Osteocyte (in vitro differentiated cells): ENCODE data around the gene ARID3A. TPM values are rescaled to one million over a fixed set of nuclear protein-coding genes. Genes with fewer than 3 reads are reported as not detected.
A peak's percentile ranks its signal among the peaks of the same experiment; 100 is the strongest.

Experiments used
- DNase-seq: peaks from one replicate; pipeline ENCODE4 v3.0.0; 2021; ENCODE audit warnings: mixed read lengths; ENCODE audit not compliant: unreplicated experiment; ENCODE audit errors: extremely low spot score
- H3K27ac Mint-ChIP-seq: one replicate; pipeline ENCODE4 v1.8.0; 2021; ENCODE audit warnings: mild to moderate bottlenecking, mixed read lengths; ENCODE audit not compliant: unreplicated experiment
- H3K27me3 Mint-ChIP-seq: one replicate; pipeline ENCODE4 v1.8.0; 2021; ENCODE audit warnings: mixed read lengths; ENCODE audit not compliant: unreplicated experiment
- H3K36me3 Mint-ChIP-seq: one replicate; pipeline ENCODE4 v1.8.0; 2021; ENCODE audit warnings: mixed read lengths; ENCODE audit not compliant: unreplicated experiment
- H3K4me1 Mint-ChIP-seq: one replicate; pipeline ENCODE4 v1.8.0; 2021; ENCODE audit warnings: mixed read lengths; ENCODE audit not compliant: unreplicated experiment
- H3K4me3 Mint-ChIP-seq: one replicate; pipeline ENCODE4 v1.8.0; 2021; ENCODE audit warnings: mild to moderate bottlenecking, moderate library complexity, mixed read lengths; ENCODE audit not compliant: unreplicated experiment
- H3K9me3 Mint-ChIP-seq: one replicate; pipeline ENCODE4 v1.8.0; 2021; ENCODE audit warnings: mixed read lengths; ENCODE audit not compliant: unreplicated experiment
- CTCF ChIP-seq: fragments of 200-600 bp; sonication (generic); IDR thresholded peaks from 2 replicates; pipeline ENCODE4 v1.5.0; 2021; ENCODE audit warnings: antibody characterized with exemption, mild to moderate bottlenecking, moderate library complexity
- total RNA-seq: library from RNA; stranded (reverse); gene quantifications from 2 replicates; pipeline ENCODE4 v1.2.1, GENCODE V29; 2021

Gene ARID3A
- total RNA-seq, 1 donor from 2014 or later: 16.8 TPM

- H3K27ac Mint-ChIP-seq: no peak overlapping the region
- H3K4me1 Mint-ChIP-seq: peaks cover 18% of the 10 kb centered on the region
- H3K36me3 Mint-ChIP-seq: peaks cover 7% of the 10 kb centered on the region
- DNase-seq: no peak
- H3K4me3 Mint-ChIP-seq: peak overlapping the region; percentile 81
- no peaks in the 10 kb centered on the region for H3K9me3 Mint-ChIP-seq
- H3K27me3 Mint-ChIP-seq: no peaks in the 10 kb centered on the region
- no peak for TF ChIP-seq CTCF
These were observed 1.5 kb downstream of the ARID3A start for GRCh38 chr19:927351-927779.

GRCh38 chr19:927780-928401 lies 2.1 kb downstream of the ARID3A start:
- H3K27ac Mint-ChIP-seq: no peak overlapping the region
- H3K4me1 Mint-ChIP-seq: peaks cover 22% of the 10 kb centered on the region
- DNase-seq: no peak
- no peaks in the 10 kb centered on the region for H3K9me3 Mint-ChIP-seq
- H3K36me3 Mint-ChIP-seq: peaks cover 7% of the 10 kb centered on the region
- peak overlapping the region; percentile 81 for H3K4me3 Mint-ChIP-seq
- TF ChIP-seq CTCF: no peak
- H3K27me3 Mint-ChIP-seq: no peaks in the 10 kb centered on the region

- no peak for TF ChIP-seq CTCF
- no peak overlapping the region for H3K27ac Mint-ChIP-seq
- no peak for DNase-seq
- peaks cover 7% of the 10 kb centered on the region for H3K36me3 Mint-ChIP-seq
- no peaks in the 10 kb centered on the region for H3K27me3 Mint-ChIP-seq
- no peaks in the 10 kb centered on the region for H3K9me3 Mint-ChIP-seq
- peaks cover 29% of the 10 kb centered on the region for H3K4me1 Mint-ChIP-seq
- H3K4me3 Mint-ChIP-seq: no peak overlapping the region
These were observed 2.8 kb downstream of the ARID3A start for GRCh38 chr19:928471-929202.

GRCh38 chr19:929203-929890 lies 3.5 kb downstream of the ARID3A start:
- DNase-seq: no peak
- H3K27me3 Mint-ChIP-seq: no peaks in the 10 kb centered on the region
- no peaks in the 10 kb centered on the region for H3K9me3 Mint-ChIP-seq
- H3K4me1 Mint-ChIP-seq: peaks cover 34% of the 10 kb centered on the region
- peaks cover 7% of the 10 kb centered on the region for H3K36me3 Mint-ChIP-seq
- H3K4me3 Mint-ChIP-seq: no peak overlapping the region
- H3K27ac Mint-ChIP-seq: no peak overlapping the region
- TF ChIP-seq CTCF: no peak

- Mint-ChIP-seq H3K36me3 (peaks cover 7% of the 10 kb centered on the region), H3K4me1 (peaks cover 38% of the 10 kb centered on the region), H3K27me3 (no peaks in the 10 kb centered on the region), H3K9me3 (no peaks in the 10 kb centered on the region), H3K27ac (no peak overlapping the region), H3K4me3 (no peak overlapping the region)
- DNase-seq: no peak
- TF ChIP-seq CTCF: no peak
These were observed 4.0 kb downstream of the ARID3A start for GRCh38 chr19:929891-930258.
